HG02943 (cell line): Measurements from ENCODE around the gene CDHR3.
"Not testable (repeated sequence)": the region's sequence is repeated elsewhere in the genome, so short reads cannot be mapped to it uniquely, and the experiment has no call there.

Source experiments
- ATAC-seq: cut with Tn5 transposase; IDR thresholded peaks from one replicate; pipeline ENCODE4 v1.9.1; 2021; ENCODE audit warnings: mild to moderate bottlenecking, low read depth, moderate library complexity; ENCODE audit not compliant: unreplicated experiment

The CDHR3 gene

GRCh38 chr7:105963038-105963667 is at the start of gene CDHR3:
CDHR3 (plus strand) TSS chr7:105963264; CDS start chr7:105963319, 55 bp downstream.
- ATAC-seq = no peak

GRCh38 chr7:105913947-105914346 is 49.1 kb upstream of the CDHR3 start:
- ATAC-seq = no peak

GRCh38 chr7:105916603-105917002 is 46.5 kb upstream of the CDHR3 start:
- ATAC-seq = no peak

- no peak for ATAC-seq
Observed at GRCh38 chr7:105917659-105918058, 45.4 kb upstream of the CDHR3 start.

- no peak for ATAC-seq
Observed at GRCh38 chr7:105920766-105921165, 42.3 kb upstream of the CDHR3 start.

- ATAC-seq = no peak
Observed at GRCh38 chr7:105924945-105925344, 38.1 kb upstream of the CDHR3 start.

- ATAC-seq = no peak
Observed at GRCh38 chr7:105926131-105926530, 36.9 kb upstream of the CDHR3 start.

- no peak for ATAC-seq
Observed at GRCh38 chr7:105931179-105931578, 31.9 kb upstream of the CDHR3 start.

GRCh38 chr7:105932835-105933477 is 30.1 kb upstream of the CDHR3 start:
- ATAC-seq = no peak

GRCh38 chr7:105934572-105935185 is 28.4 kb upstream of the CDHR3 start:
- no peak for ATAC-seq

- ATAC-seq = no peak
Observed at GRCh38 chr7:105935250-105935649, 27.8 kb upstream of the CDHR3 start.

- ATAC-seq = no peak
Observed at GRCh38 chr7:105937411-105937810, 25.7 kb upstream of the CDHR3 start.

GRCh38 chr7:105940109-105940508 is 23.0 kb upstream of the CDHR3 start:
- no peak for ATAC-seq

- no peak for ATAC-seq
Observed at GRCh38 chr7:105941596-105941995, 21.5 kb upstream of the CDHR3 start.

GRCh38 chr7:105943486-105943885 is 19.6 kb upstream of the CDHR3 start:
- no peak for ATAC-seq

- no peak for ATAC-seq
Observed at GRCh38 chr7:105945848-105946247, 17.2 kb upstream of the CDHR3 start.

GRCh38 chr7:105951597-105951996 is 11.5 kb upstream of the CDHR3 start:
- no peak for ATAC-seq

GRCh38 chr7:105952917-105953595 is 10.0 kb upstream of the CDHR3 start:
- ATAC-seq = no peak

GRCh38 chr7:105954711-105955110 is 8.4 kb upstream of the CDHR3 start:
- no peak for ATAC-seq

GRCh38 chr7:105955651-105956466 is 7.2 kb upstream of the CDHR3 start:
- not testable (repeated sequence) for ATAC-seq

- ATAC-seq = no peak
Observed at GRCh38 chr7:105958012-105958411, 5.1 kb upstream of the CDHR3 start.
